Lung microvascular endothelial cell (primary cell): ENCODE results near the gene PRELID1. TPM values are rescaled to one million over a fixed set of nuclear protein-coding genes. Genes with fewer than 3 reads are reported as not detected.

ENCODE experiments used
- DNase-seq, 2 donors: peaks; one replicate each; pipeline versions ENCODE4 v3.0.0 to v3.0.0-alpha.2; 2010; ENCODE audit warnings: low read depth in 2 of 2
- total RNA-seq: library from RNA; depleted of rRNA; stranded (reverse); fragments of >200 nt; gene quantifications from 2 replicates; pipeline ENCODE4 v1.2.1, GENCODE V29; 2014

The PRELID1 gene
- total RNA-seq, 1 donor from 2014 or later: 109 TPM

- no peak for DNase-seq
Observed at GRCh38 chr5:177313561-177314259, 10.1 kb downstream of the PRELID1 start.

GRCh38 chr5:177314376-177315342, 11.1 kb downstream of the PRELID1 start:
- DNase-seq: no peak

DNA sequence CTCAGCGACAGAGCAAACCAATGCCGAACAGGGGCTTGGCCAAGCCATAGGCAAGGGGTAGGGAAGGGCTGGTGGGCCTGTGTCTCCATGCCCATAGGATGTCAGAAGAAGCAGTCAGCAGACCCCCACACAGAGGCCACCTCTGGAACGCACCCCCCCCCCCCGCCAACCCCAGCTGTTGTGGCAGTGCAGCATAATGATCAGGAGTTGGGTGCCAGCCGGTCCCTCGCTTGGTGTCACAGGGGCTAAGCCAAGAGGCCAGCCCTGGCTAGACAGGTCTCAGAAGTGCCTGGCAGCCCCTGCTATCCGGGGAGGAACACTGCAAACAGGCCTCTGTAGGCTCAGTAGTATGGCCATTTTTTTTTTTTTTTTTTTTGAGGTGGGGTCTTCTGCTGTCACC, 11.8 kb downstream of the PRELID1 start:
- no peak for DNase-seq

DNA sequence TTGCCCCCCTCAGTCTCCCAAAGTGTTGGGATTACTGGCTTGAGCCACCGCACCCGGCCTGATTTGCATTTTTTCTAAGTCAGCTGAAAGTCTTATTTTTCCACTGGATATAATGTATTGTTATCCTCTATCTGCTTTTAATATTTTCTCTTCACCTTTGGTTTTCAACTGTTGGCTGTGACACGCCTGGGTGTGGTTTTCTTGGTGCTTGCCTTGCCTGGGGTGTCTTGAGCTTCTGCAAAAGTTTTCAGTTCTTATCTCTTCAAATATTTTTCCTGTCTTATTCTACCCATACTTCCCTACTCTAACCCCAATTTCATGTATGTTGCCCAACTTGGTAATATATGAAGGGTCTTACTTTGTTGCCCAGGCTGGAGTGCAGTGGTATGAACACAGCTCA, 12.4 kb downstream of the PRELID1 start:
- no peak for DNase-seq

GRCh38 chr5:177317959-177318377, 14.4 kb downstream of the PRELID1 start:
- peak; percentile 84 to 85 for DNase-seq

DNA sequence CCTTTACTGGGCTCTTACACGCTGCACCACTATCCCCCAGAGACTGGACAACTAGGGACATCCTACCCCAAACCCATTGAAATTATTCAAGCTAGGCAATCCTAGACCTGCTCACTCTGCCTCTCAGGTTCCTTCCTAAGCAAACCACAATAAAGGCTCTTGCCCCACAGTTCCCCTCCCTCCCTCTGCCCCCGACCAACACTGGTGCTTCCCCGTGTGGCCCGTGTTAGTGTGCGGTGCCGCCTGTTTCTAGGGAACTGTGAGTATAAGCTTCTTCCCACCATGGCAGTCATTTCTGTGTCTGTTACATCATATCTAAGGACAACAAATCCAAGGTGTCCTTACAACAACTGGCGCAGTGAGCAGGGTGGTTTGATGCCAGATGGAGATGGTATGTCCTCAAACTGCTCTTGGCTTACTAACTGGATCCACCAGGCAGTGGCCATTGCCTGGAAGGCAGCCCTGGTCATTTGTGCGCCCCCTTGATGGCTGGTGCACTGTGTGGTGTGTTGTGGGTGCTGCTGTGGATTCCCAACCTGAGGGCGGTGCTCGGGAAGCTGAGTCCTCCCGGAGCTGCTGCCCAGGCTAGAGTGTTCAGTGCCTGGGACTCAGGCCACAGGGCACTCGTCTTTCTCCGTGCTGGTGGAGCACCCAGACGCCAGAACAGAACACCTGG, 16.5 kb downstream of the PRELID1 start:
- DNase-seq: no peak

- no peak for DNase-seq
Observed at GRCh38 chr5:177320879-177321278, 17.3 kb downstream of the PRELID1 start.

DNA sequence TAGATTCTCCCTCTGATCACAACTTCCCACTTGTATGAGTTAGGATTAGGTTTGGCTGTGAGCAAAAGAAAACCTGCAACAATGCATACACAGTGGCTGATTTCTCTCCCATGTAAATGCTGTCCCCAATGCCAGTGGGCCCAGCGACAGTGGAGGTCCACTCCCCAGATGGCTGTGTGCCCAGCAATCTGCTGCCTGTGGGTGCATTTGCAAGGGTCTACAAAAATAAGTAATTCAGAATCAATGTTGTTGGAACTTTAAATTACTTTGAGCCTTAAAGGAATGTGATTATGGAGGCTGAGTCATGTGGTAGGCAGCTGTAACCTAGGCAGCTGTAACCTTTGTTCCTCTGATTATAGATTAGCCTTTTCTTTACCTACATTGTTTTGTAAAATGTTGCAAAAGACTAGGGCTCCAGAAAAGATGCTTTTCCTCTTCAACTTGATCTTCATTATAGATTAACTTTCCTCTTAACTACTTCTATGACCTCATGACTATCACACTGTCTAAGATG, 22.3 kb downstream of the PRELID1 start:
- DNase-seq: no peak

DNA sequence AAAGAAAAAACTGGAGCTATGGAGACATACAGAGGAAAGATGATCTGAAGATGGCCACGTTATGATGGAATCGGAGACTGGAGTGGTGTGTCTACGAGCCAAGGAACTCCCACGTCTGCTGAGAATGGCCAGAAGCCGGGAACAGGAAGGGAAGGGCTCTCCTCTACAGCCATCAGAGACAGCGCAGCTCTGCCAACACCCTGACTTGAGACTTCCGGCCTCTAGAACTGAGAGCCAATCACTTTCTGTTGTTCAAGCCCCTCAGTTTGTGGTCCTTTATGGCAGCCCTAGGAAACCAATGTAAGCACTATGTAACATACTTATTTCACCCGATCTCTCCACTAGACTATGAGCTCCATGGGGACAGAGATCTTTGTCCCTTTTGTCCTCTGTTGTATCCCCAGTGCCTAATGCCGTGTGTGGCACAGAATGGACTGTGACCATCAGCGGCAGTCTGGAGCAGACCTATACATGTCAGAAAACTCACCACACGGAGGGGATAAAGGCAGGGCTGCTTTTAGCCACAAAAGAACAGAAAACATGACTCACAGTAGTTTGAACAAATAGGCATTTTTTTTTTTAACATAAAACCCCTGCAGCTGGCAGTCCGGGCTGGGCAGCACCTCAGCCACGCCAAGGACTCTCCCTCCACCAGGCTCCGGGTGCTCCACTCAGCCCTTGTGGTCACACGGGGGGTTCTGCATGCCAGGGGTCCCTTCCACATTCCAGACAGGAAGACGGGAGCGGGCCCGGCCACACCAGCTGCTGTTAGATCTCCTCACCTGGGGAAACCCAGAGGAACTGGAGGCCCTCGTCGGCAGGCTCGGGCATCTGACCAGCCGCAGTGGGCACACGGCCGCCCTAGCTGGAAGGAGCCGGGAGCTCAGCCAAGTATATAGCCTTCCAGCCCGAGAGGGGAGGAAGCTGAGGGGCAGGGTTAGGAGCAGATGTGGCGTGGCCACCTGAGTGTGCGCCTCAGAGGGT, 24.2 kb downstream of the PRELID1 start:
- peak in 1 of 2 donors; percentile 84 for DNase-seq

DNA sequence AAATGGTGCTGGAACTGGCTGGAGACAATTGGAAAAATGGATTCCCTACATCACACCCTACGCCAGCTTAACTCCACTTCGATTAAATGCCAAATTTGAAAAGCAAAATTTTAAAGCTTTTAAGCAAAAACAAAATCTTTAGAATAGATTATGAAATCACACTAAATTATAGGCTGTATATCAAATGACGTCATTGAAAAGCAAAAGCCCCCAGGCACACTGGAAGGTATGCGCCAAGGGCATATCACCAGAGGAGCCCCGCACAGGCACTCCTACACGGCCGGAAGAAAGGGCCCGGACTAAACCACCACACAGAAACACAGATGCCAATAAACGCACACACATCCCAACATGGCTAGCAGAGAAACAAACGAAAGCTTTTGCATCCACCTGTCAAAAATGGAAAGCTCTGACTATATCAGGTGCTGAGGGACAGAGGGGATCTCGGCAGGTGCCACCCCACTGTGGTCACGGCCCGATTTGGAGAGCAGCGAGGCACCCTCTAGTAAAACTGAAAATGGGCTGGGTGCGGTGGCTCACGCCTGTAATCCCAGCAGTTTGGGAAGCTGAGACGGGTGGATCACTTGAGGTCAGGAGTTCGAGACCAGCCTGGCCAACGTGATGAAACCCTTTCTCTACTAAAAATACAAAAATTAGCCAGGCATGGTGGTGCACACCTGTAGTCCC, 25.1 kb downstream of the PRELID1 start:
- no peak for DNase-seq

GRCh38 chr5:177329883-177330282, 26.3 kb downstream of the PRELID1 start:
- DNase-seq: no peak

DNA sequence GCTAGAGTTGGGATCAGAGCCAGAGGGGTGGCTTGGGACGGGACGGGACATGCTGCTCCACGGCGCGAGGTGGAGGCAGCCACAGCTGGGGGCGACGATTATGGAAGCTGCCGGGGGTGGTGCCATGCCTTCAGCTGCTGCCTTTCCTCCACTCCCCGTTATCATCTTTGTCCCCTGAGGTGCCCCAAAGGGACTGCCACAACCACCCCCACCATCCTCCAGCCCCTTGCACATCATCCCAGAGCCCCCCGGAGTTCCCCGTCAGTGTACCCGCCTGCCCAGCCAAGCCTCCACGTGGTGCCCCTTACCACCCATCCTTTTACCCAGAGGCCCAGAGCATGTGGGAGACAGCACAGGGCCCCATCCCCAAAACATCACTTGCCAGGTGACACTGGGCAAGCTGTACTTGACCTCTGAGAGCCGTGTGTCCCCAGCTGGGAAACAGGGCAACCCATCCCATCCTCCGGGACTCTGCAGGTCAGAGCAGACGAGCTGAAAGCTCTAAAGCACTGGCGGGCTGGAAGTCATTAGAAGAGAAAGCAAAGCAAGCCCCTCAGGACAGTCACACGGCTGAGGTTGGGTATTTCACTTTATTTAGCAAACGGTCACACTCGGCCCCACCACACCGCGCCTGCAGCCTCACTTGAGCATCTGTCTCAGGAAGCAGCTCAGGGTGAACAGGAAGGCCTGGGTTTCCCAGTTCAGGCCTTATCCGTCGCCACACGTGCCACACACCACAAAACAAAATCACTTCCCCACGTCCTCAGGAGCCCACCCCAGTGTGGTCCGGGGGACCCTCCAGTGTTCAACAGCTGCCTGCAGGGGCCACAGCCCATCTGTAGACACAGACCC, 27.6 kb downstream of the PRELID1 start:
- DNase-seq: no peak

DNA sequence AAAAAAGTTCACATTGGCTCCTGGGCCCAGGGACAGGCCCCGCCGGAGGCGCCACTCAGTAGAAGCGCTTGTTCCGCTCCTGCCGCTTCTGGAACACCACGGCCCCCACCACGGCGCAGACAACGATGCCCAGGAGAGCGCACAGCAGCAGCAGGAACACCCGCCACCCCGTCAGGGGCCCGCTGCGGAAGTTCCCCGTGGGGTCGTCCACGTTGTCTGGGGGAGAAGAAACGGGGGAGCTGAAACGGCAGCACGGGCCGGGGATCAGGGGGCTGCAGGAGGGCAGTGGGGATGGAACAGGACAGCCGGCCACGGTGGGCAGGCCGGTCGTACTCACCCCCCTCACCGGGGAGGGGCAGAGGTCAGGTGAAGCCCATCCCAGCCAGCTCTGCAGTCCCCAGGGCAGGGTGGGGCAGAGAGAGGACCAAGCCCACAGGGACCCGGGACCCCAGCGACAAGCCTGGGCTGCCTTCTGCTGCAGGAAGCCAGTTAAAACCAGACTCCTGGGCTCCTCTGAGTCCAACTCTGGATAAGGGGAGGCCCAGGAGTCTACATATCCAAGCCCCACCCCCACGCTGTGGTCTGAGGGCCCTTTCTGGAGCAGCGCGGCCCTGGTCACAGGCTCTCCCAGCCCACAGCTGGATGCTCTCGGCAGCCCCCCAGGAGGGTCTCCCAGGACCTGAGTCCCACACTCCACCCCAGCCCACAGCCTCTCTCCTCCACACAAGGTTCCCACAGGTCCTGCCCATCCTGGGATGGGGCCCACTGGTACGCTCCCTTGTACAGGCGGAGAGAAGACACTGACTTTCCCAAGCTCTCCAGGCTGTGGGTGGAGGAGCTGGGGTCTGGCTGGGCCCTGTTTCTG, 28.7 kb downstream of the PRELID1 start:
- no peak for DNase-seq

GRCh38 chr5:177332896-177333260, 29.3 kb downstream of the PRELID1 start:
- DNase-seq: no peak

DNA sequence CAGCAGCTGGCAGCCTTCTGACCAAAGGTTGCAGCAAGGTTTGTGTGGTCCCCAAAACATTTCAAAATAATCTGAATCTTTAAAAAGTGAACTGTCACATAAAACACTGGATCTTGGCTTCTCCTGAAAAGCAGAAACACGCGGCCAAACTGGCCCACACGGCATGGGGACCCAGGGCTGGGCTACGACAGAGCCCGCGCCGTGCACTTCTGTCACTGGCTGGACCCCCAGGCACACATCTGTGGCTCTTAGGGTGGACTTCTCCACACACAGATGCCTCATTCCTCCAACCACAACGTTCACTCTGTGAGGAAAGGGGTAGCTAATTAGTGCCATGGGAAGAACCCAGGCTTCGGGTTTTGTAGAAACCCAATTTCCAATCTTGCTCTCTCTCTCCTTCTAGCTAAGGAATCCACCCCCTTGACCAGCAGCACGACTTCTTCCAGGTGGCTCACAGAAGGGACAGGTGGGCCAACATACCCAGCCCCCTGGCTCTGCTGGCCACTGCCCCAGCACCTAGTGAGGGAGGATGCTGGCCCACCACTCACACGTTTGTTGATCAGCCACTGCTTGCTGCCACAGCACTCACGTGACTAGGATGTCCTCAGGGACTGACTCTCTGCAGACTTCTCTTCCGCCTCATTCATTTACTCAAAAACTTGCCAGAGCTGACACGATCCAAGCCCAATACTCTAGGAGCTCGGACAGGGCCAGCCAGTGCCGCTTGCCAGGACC, 30.0 kb downstream of the PRELID1 start:
- DNase-seq: no peak

- no peak for DNase-seq
Observed at GRCh38 chr5:177334155-177334551, 30.6 kb downstream of the PRELID1 start.
